NCI-H526 treated with DMSO at 0.1 percent for 48 hours (cell line): ENCODE results near the gene HAAO.

ENCODE experiments used
- DNase-seq: peaks from one replicate; lab custom pipeline; 2025; lab: John Stamatoyannopoulos, UW

Gene HAAO

DNA sequence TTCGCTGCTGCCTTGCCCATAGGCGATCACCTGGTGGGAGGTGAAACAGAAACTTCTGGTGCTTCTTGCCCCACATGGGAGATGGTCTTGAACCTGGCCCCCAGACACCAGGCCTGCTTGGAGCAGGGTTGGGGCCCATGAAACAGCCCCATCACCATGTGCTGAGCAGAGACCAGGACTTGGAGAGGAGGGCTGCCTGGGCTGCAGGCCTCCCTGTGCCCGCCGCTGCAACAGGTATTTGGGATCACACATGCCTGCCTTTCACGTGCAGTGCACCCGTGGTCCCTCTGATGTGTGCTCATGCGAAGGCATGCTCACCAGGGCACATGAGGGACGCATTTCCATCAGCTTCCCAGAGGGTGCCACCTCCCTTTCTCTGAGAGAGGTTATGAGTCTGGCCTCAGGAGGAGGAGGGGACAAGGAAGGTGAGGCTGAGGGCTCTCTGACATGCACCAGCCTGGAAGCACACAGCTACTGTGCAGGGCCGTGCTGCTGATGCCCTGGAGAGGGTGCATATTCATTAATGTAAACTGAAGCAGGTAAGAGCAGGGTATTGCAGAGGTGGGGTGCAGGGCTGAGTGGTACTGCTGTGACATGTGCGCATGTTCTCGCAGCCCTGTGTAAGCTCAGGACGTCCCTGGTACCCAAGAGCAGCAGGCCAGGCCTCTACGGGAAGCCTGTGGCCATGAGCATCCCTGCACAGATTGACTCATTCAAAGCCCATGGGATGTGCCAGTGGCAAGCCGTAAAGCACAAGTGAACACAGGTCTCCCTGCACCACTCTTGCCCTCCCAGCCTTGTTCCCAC lies 24.3 kb downstream of the HAAO start:
- DNase-seq = no peak

DNA sequence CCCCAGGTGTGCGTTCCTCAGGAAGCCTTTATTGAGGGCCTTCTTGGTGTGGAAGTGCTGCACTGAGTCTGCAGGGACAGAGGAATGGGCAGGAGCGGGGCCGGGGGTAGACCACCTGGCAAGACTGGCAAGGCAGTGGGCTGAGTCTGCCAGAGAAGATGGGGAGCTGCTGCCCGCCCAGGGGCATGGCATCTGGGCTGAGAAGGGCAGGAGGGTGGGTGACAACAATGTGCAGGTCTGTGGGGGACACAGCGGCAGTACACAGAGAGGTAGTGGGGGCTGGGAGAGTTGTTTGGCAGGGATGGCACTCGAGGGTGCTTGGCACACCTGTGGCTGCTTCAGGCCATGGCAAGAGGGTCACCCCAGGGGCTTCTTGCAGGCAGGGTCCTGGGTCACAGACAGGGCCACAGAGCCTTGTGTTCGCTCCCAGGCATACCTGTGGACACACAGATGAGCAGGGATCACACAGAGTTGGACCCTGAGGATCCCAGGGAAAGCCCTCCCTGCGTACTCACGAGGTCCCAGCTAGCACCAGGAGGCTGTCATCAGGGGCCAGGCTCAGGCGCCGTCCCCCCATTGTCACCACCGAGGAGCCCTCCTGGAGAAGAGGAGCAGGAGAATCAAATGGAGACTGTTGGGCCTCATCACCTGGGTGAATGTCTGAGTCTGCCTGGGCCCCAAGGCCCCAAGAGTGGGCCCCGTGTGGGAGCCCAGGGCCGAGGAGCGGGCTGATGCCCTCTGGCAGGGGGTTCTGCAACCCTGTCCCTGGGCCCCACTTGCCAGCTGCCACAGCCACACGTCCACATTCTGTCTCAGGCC lies 25.1 kb downstream of the HAAO start:
- DNase-seq = no peak

DNA sequence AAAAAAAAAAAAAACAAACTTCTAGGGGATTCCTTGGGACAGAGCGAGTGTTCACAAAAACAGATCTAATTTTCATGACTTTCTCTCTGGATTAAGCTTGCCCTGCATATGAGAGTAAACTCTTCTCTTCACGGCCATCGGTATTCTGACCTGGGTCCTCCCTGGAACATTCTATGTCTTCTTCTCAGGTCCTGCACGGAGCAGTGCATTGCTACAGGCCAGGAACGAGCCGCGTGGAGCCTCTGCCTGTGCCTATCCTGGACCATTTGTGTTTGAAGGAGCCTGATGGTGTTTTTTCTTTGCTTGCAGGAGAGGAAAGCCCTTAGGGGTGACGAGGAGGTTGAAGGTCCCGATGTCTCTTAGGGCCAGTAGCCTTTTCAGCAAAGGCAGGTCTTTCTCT lies 26.7 kb downstream of the HAAO start:
- no peak for DNase-seq

DNA sequence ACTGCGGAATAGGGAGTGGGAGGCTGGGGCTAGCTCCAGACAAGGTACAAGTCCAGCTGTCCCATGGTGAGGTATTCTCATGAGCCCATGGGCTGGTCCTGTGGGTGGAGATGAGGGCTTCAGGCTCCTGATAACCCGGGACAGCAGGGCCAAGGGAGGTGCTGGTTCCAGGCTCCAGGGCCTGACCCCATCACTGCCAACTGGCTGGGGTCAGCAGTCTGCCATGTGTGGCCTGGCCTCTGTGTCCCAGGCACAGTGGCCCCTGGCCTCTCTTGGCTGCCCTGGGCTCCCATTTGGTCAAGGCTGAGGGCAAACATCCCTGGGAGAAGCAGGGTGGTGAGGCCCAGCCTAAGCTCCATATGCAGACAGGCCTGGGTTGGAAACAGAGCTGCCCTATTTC lies 27.5 kb downstream of the HAAO start:
- DNase-seq = no peak

DNA sequence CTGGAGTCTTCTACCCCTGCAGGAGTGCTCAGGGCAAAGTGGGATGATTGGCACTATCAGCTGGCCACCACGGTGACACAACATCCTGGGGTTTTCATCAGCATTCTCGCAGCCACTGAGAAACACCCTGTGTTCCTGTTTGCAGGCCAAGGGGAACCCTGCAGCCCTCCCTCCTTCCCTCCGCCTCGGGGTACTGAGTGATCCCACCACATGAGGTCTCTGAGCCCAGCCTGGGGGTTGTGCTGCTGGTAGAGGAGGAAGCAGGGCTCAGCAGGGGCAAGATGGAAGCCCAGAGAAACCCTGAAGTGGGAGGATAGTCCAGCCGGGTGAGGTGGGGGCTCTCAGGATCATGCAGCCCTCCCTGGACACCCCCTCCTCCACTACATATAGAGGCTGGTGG lies 28.3 kb downstream of the HAAO start, which contains the start of gene OXER1:
TSS of gene OXER1 (minus strand) at position 40 of the 400 bp plus-strand sequence. CDS start 73 bp downstream, outside the sequence.
- no peak for DNase-seq

DNA sequence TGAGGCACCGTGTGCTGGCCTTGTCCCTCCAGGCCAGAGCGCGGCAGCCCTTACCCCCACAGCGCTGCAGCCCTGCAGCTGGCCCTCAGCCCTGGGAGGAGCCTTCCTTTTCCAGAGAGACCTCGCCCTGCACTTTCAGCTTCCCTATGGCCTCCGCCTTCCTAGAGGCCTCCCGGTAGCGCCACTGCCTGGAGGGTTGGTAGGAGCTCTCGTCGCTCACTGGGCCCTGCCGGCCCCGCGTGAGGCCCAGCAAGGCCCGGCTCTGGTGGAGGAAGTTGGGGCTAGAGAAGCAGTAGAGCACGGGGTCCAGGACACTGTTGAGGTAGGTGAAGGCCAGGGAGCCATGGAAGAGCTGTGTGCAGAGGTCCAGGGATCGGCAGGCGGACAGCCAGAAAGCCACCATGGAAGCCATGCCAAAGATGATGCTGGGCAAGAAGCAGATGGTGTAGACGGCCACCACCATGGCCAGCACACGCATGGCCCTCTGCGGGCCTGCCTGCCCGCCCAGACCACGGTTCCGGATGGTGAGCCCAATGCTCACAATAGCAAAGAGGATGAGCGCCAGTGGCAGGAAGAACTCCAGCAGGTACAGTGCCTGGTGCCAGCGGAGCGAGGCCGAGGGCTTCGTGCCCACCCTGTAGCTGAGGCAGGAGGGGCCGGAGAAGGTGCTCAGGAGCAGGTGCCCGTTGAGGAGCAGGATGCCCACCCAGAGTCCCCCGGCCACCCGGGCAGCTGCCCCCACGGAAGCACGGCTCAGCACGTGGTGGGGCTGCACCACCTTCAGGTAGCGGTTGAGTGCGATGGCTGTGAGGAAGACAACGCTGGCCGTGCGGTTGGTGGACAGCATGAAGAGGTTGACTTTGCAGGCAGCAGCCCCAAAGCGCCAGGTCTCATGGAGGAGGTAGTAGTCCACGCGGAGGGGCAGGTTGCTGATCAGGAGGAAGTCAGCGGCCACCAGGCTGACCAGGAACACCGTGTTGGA lies 29.3 kb downstream of the HAAO start:
- DNase-seq = no peak

DNA sequence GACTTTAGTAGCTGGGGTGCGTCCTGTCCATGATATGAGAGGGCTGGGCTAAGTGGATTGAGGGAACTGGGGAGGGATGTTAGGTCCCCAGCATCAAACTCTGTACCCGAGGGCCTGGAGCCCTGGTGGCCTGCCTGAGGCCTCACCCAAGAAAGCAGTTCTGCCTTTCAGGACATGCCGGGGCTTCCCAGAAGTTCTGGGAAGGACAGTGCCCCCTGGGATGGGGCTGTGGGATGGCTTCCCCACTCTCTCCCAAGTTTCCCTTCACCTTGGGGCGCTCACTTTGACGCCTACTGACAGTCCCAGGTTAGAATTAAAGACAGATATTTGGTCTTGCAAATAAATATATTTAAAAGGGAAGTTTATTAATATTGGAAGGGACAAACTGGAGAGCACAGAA lies 30.2 kb downstream of the HAAO start:
- DNase-seq = no peak

DNA sequence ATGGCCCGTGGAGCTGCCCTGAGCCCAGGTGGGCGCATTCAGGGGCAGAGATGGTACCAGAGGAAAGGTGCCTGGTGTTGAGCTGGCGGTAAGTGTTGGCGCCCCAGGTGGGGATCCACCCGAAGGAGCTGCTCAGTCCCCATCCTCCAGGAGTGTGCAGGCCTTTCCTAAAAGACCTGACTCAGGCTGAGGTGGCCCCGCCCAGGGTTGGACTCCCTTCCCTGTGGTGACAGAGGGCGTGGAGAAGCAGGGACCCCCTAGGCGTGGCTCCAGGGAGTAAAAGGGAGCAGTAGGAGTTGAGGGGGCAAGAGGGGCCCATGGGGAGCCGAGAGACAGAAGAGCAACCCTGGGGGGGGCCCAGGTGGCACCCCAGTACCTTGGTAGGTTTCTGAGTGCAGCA lies 30.8 kb downstream of the HAAO start:
- DNase-seq = no peak

DNA sequence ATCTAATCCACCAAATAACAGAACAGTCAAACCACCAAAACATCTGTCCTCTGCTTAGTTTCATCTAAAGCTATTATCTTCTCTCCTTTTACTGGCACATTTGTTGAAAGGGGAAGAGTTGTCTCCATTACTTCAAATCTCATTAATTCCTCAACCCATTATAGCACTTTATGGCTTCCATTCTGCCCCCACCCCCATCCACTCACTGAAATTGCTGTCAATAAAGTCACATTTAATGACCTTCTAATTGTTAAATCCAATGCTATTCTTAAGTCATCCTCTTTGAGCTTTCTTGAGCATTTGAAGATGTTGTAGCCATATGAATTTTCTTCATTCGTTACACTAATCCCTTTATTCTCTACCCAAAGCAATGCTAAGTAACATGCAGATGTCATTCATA lies 33.6 kb downstream of the HAAO start:
- no peak for DNase-seq

DNA sequence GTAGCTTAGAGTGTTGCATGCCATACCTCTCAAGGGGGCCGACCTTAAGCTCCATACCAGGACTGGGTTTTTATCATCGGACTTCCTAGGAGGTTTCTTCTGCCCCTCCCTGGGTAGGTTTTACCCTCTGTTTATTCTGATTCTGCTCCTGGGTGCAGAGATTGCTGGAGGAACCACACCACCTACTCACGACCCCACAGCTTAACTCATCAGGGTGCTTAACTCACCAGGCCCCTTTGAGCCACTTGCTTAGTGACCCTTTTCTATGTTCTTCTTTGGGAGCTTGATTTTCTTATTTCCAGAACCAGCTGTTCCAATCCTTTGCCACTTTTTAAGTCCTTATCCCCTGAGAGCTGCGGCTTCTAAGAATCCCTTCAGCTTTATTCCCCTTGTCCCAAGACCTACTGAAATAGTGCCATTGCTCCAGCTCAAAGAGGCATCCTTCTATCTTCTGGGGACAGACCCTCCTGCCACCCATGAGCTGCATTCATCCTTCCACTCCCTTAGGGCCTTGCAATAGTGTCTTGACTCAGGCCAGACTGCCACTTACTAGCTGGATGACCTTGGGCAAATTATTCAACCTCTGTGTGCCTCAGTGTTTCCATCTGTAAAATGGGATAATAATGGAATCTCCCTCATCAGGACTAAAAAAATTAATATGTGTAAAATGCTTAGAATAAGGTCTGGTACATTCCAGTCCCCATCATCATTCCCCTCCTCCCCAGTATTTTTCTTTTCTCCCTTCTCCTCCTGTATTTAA lies 34.2 kb downstream of the HAAO start:
- DNase-seq = no peak

DNA sequence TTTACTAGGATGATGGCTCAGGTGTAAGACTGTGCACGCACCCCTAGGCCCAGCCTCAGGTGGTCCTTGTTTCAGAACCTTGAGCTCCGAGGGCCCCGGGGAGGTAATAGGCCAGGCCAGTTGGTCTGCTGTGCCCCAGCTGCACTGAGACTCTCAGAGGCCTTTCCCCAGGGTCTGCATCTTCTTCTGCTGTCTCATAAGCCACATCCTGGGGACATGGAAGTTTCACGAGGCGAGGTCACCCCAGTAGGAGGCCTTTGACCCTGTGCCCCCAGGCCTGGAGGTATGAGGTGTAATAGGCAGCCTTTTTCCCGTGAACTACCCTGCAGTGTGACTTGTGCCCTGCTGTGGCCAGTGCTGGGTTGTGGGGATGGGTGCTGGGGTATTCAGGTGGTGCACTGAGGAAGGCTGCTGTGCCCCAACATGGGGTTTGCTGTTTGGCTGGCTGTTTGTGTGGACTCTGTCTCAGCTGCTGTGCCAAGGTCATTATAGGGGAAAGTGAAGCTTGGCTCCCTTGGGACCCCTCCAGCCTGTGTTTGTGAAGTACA lies 35.3 kb downstream of the HAAO start:
- no peak for DNase-seq

DNA sequence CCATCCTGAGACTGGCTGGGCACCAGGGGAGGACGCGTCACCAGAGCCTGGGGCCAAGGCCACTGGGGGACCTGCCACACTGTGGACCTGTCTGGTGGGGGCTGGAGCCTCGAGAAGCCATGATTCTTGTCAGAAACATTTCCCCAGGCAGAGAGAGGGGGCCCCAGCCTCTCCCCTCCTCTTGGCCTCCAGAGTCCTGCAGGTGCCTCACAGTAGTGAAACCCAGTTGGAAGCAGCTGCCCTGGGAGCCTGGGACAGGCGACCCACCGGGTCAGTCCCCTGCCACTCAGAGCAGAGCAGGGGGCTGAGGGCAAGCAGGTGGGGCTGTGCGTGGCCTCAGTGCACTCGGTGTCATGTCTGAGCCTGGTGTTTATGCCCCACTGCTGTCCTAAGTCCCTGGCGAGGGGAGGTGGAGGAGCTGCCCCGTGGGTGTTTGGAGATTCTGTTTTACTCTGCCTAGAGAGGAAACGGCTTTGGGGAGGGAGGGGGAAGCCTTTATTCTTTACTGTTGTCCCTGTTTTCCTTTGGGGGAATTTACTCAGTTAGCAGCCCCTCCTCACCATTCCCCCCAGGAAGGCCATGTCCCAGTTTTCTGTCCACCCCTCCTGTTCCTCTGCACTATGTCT lies 36.1 kb downstream of the HAAO start:
- DNase-seq = no peak

DNA sequence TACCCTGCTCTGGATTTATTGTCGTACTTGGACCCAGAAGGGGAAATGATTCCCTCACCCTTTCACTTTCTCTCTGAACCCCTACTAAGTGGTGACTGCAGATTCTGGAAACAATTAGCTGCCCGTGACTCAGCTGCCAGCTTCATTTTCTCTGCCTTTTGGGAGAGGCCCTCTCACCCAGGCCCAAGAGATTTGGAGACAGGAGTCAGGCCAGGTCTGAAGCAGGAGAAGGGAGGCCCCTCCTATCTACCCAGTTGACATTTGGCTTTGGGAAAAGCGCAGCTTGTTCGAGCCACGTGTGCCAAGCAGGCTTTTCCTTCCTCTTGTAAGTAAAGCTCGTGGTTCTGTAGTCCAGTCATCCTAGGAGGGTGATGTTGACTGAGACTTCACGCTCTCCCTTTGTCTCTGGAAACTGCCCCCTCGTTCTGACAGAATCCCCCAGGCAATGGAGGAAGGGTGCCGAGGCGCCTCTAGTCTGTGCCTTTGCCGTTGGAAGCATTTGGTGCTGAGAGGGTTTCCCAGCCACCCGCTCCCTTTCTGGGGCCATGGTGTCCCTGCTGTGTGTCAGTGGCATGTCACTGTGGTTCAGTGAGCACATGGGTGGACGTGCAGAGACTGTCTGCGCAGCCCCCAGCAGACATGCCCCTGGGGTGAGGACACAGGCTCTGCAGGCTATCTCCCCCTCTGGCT lies 37.0 kb downstream of the HAAO start:
- no peak for DNase-seq

DNA sequence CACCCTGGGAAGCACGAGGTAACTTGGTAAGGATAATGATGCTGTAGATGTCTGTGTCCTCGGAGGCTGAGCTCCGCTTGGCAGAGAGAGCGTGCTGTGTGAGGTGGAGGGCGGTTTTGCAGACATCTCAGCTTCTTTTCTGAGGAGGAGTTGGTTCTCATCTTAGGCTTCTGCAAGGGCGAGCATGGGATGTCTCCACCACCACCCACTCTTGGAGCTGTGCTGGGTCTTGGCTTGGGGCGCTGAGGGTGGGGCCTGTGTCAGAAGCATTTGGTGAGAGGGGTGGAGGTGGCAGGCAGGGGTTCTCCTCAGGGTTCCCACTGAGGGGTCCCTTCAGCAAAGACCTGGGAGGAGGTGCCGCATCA lies 37.6 kb downstream of the HAAO start:
- no peak for DNase-seq

DNA sequence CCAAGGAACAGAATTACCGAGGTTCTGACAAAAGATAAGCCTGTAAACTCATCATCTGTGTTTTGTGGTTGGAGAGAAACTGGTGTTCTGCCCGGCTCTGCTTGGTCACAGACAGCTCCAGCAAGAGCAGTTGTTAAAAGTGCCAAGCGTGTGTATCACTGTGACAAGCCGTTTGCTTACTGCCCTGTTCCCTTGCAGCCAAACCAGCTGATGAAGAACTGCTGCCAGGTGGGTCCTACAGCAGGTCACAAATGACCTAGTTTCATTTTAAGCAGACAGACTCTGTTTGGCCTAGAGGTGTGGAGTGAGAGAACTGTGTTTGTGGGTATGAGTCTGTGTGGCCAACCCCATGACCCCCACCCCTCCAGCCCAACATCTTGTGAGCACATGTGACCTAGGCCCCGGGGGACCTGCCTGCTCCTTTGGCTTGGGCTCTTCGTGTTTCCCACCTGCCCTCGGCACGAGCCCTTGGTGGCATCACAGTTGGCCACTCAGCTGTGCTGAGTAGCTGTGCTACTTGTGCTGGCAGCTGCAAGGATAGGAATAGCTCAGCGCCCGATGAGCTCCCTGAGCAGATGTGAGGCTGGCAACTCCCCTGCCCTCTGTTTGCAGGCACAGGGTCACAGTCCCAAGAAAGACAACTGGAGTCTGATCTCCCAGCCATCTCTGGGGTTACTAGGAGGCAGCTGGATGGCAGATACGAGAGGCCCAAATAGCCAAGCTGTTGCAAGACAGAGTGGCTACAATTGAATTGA lies 38.2 kb downstream of the HAAO start:
- no peak for DNase-seq

DNA sequence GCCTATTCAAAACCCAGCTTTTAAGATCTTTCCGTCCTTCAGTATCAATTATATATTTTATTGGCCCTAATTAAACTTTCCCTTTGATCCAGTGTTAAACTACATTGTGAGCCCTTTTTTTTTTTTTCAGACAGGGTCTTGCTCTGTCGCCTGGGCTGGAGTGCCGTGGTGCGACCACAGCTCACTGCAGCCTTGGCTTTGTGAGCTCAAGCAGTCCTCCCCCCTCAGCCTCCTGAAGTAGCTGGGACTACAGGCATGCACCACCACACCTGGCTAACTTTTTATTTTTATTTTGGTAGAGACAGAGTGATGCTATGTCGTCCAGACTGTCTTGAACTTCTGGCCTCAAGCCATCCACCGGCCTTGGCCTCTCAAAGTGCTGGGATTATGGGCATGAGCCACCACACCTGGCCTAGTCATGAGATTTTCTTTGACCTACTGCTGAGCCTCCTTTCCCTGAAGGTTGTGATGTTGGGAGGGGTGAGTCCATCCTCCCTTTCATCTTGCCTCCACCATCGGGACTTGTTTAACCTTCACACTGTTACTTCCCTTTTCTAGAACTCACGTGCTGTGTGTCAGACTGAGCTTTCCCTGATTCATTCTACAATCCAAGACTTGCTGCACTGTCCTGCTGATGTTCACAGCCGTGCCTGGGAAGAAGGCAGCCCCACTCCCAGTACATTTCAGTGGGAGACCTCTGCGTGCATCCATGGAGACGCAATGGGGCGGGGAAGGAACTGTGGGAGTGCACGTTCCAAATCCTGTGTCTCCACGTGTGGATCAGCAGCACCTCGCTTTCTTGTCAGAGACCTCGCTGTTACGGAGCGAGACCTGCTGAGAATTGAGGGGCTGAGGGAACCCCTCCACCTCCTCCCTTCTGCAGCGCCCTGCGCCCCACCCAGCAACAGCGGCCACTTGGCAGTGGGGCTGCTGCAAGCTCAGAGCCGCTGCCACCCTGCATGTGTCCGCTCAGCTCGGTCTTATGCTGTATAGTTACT lies 39.3 kb downstream of the HAAO start:
- no peak for DNase-seq

DNA sequence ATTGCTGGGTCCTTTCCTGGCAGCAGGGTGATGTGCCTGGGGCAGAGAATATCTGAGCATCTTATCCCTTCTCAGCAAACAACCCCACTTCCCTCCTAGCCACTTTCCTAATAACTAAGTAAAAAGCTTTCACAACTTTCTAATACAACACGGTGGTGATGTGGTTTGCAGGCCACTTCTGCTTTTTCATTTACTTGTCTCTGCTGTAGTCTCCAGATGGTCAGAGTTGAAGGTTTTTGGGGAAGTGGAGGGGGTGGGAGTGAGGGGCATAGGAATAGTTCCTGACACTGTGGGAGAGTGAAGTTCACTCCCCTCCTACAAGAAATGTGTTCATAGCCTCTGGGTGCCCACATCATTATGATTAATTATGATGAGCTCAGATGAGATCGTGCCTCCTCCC lies 40.1 kb downstream of the HAAO start:
- no peak for DNase-seq

DNA sequence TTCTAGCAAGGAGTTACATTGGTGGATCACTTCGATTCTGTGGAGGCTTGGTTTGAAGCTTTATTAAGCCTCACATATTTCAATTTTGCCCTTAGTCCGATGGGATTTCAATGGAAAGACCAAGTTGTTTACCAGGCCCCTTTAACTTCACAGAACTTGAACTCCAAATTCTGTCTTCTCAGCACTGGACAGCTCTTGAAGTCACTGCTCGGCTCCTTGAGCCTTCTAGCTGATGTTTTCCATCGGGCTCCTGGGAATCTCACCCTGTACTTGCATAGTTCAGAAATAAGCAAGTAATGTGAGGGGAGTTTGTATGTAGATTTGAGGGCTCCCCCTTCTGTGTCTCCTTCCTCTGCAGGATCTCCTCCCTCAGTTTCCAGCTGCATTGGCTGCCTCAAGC lies 43.5 kb downstream of the HAAO start:
- no peak for DNase-seq
